Keratinocyte (primary cell): Measurements from ENCODE around the gene ITPR2. TPM values are rescaled to one million over a fixed set of nuclear protein-coding genes. Genes with fewer than 3 reads are reported as not detected.

Experiments
- DNase-seq: peaks from one replicate; pipeline ENCODE4 v3.0.0-alpha.2; 2011; ENCODE audit warnings: low read depth, missing footprints, low spot score
- FAIRE-seq: peaks from 2 replicates; lab custom pipeline; 2011; peaks lifted over from hg19 to GRCh38; lab: Jason Lieb, UNC
- H2AFZ ChIP-seq: 2 replicates; pipeline ENCODE4 v1.6.0; 2012; ENCODE audit warnings: low read length, control low read depth, inconsistent platforms; ENCODE audit not compliant: control insufficient read depth
- H3K27ac ChIP-seq: 2 replicates; pipeline ENCODE4 v1.5.1; 2011; ENCODE audit warnings: low read length; ENCODE audit not compliant: control insufficient read depth, insufficient read depth
- H3K27me3 ChIP-seq: 3 replicates; pipeline ENCODE4 v1.6.0; 2011; ENCODE audit warnings: low read length; ENCODE audit not compliant: control insufficient read depth, insufficient read depth; ENCODE audit errors: extremely low read depth
- H3K36me3 ChIP-seq, 2 experiments: 2 replicates in 1 of 2; 3 replicates in 1 of 2; pipeline ENCODE4 v1.5.1; 2011; ENCODE audit warnings: low read length in 2 of 2, mild to moderate bottlenecking in 1 of 2; ENCODE audit not compliant: control insufficient read depth in 2 of 2, insufficient read depth in 2 of 2; ENCODE audit errors: extremely low read depth in 1 of 2
- H3K4me1 ChIP-seq: 3 replicates; pipeline ENCODE4 v1.5.1; 2011; ENCODE audit warnings: low read length; ENCODE audit not compliant: control insufficient read depth, insufficient read depth; ENCODE audit errors: extremely low read depth
- H3K4me2 ChIP-seq: 3 replicates; pipeline ENCODE4 v1.6.0; 2011; ENCODE audit warnings: low read depth, low read length; ENCODE audit not compliant: control insufficient read depth, insufficient read depth; ENCODE audit errors: extremely low read depth
- H3K4me3 ChIP-seq, 3 experiments: fragments of 200-600 bp in 1 of 3; sonication (generic) in 1 of 3; 2 replicates in 2 of 3; 3 replicates in 1 of 3; pipeline ENCODE4 v1.5.1; 2011 to 2016; ENCODE audit warnings: low read length in 3 of 3, mild to moderate bottlenecking in 3 of 3, control low read depth in 2 of 3, inconsistent platforms in 1 of 3, low read depth in 1 of 3, mixed read lengths in 1 of 3, mixed run types in 1 of 3, moderate library complexity in 1 of 3; ENCODE audit not compliant: control insufficient read depth in 2 of 3, insufficient read depth in 2 of 3; ENCODE audit errors: extremely low read depth in 1 of 3
- H3K79me2 ChIP-seq: 2 replicates; pipeline ENCODE4 v1.6.0; 2012; ENCODE audit warnings: low read length; ENCODE audit not compliant: control insufficient read depth, insufficient read depth
- H3K9ac ChIP-seq: 3 replicates; pipeline ENCODE4 v1.6.0; 2011; ENCODE audit warnings: low read length; ENCODE audit not compliant: control insufficient read depth, insufficient read depth; ENCODE audit errors: extremely low read depth
- H3K9me1 ChIP-seq: 3 replicates; pipeline ENCODE4 v1.6.0; 2011; ENCODE audit warnings: low read length; ENCODE audit not compliant: control insufficient read depth, insufficient read depth; ENCODE audit errors: extremely low read depth
- H3K9me3 ChIP-seq: 2 replicates; pipeline ENCODE4 v1.5.1; 2012; ENCODE audit warnings: low read depth, low read length; ENCODE audit not compliant: control insufficient read depth
- H4K20me1 ChIP-seq: 3 replicates; pipeline ENCODE4 v1.6.0; 2011; ENCODE audit warnings: low read length; ENCODE audit not compliant: control insufficient read depth, insufficient read depth; ENCODE audit errors: extremely low read depth
- CTCF ChIP-seq, 3 experiments: IDR thresholded peaks in 1 of 3; conservative IDR thresholded peaks in 1 of 3; optimal IDR thresholded peaks in 1 of 3; 2 replicates in 2 of 3; 3 replicates in 1 of 3; pipeline versions ENCODE3 to v1.5.1; 2011; ENCODE audit warnings: low read length in 3 of 3, mild to moderate bottlenecking in 3 of 3, moderate library complexity in 2 of 3, control low read depth in 1 of 3, inconsistent platforms in 1 of 3; ENCODE audit not compliant: insufficient read depth in 2 of 3; ENCODE audit errors: extremely low read depth in 1 of 3
- EZH2 ChIP-seq: IDR thresholded peaks from one replicate; pipeline ENCODE4 v1.6.1; 2012; ENCODE audit warnings: inconsistent platforms, mild to moderate bottlenecking, low read length, moderate library complexity
- dilution Hi-C: fragments of 300-500 bp; cut with MboI; formaldehyde crosslinking; loops from one replicate; pipeline ENCODE4 v1.7.0; 2020; ENCODE audit warnings: low sequenced_read_pairs; ENCODE audit not compliant: extremely low pct_ligation_motif_present
- polyA plus RNA-seq, 5 experiments: library from polyadenylated mRNA; depleted of rRNA in 3 of 5; stranded (reverse) in 3 of 5; stranded (forward) in 1 of 5; unstranded in 1 of 5; fragments of >200 nt; gene quantifications; 1 replicate in 1 of 5; 2 replicates in 3 of 5; 3 replicates in 1 of 5; pipeline versions ENCODE4 v1.2.1 to v1.2.3, GENCODE V29; 2011 to 2012; ENCODE audit warnings: missing spikeins in 2 of 5, low read depth in 1 of 5, low replicate concordance in 1 of 5

Gene ITPR2
- polyA plus RNA-seq, 1 donor (not counting 4 experiments of a cell fraction or from before 2014, with no cell fraction given), result 7.6 TPM

- H3K4me3 ChIP-seq, result no peak overlapping the region
- DNase-seq (no peak), FAIRE-seq (no peak)
- TF ChIP-seq EZH2 (no peak), CTCF (optimal IDR thresholded peaks at IDR 0.05 in 1 of 3, IDR thresholded peaks at IDR 0.05 in 1 of 3, conservative IDR thresholded peaks at IDR 0.05 in 1 of 3; ENCODE audit: extremely low read depth in 1 of 3, insufficient read depth in 2 of 3, low read length in 3 of 3) (no peak)
- no peak overlapping the region for H3K9ac ChIP-seq
- no peak overlapping the region for H3K4me2 ChIP-seq
- no peaks in the 10 kb centered on the region for H3K36me3 ChIP-seq
- no peaks in the 10 kb centered on the region for H4K20me1 ChIP-seq
- H3K79me2 ChIP-seq, result peaks cover 16% of the 10 kb centered on the region
- no peaks in the 10 kb centered on the region for H3K27me3 ChIP-seq
- H3K9me1 ChIP-seq, result peaks cover 2% of the 10 kb centered on the region
- H3K9me3 ChIP-seq, result no peaks in the 10 kb centered on the region
- dilution Hi-C loops, result no loop called here
- H2AFZ ChIP-seq, result no peak overlapping the region
- H3K27ac ChIP-seq, result no peak overlapping the region
- H3K4me1 ChIP-seq, result peaks cover 26% of the 10 kb centered on the region
These were observed 11.0 kb downstream of the ITPR2 start for GRCh38 chr12:26822026-26822425.

- H3K9me1 ChIP-seq, result peaks cover 2% of the 10 kb centered on the region
- no peak for DNase-seq
- no peak overlapping the region for H3K9ac ChIP-seq
- peak overlapping the region; percentile 17 for H3K4me2 ChIP-seq
- no peak overlapping the region for H3K4me3 ChIP-seq
- TF ChIP-seq EZH2, result no peak
- no peaks in the 10 kb centered on the region for H3K27me3 ChIP-seq
- FAIRE-seq, result no peak
- H3K9me3 ChIP-seq, result no peaks in the 10 kb centered on the region
- dilution Hi-C loops, result no loop called here
- peaks cover 26% of the 10 kb centered on the region for H3K4me1 ChIP-seq
- no peaks in the 10 kb centered on the region for H3K36me3 ChIP-seq
- peaks cover 12% of the 10 kb centered on the region for H3K79me2 ChIP-seq
- H3K27ac ChIP-seq, result no peak overlapping the region
- H4K20me1 ChIP-seq, result no peaks in the 10 kb centered on the region
- H2AFZ ChIP-seq, result no peak overlapping the region
These were observed 11.7 kb downstream of the ITPR2 start for GRCh38 chr12:26821212-26821701.

GRCh38 chr12:26818636-26819035 lies 14.4 kb downstream of the ITPR2 start:
- DNase-seq, result no peak
- no peaks in the 10 kb centered on the region for H3K9me3 ChIP-seq
- peaks cover 2% of the 10 kb centered on the region for H3K9me1 ChIP-seq
- H3K36me3 ChIP-seq, result no peaks in the 10 kb centered on the region
- no peak for FAIRE-seq
- dilution Hi-C loops, result no loop called here
- H3K4me1 ChIP-seq, result peaks cover 26% of the 10 kb centered on the region
- no peak overlapping the region for H3K4me3 ChIP-seq
- no peak overlapping the region for H3K4me2 ChIP-seq
- no peak overlapping the region for H3K9ac ChIP-seq
- H4K20me1 ChIP-seq, result no peaks in the 10 kb centered on the region
- no peak overlapping the region for H3K27ac ChIP-seq
- H3K79me2 ChIP-seq, result peaks cover 9% of the 10 kb centered on the region
- no peak for TF ChIP-seq CTCF (optimal IDR thresholded peaks at IDR 0.05 in 1 of 3, IDR thresholded peaks at IDR 0.05 in 1 of 3, conservative IDR thresholded peaks at IDR 0.05 in 1 of 3; ENCODE audit: extremely low read depth in 1 of 3, insufficient read depth in 2 of 3, low read length in 3 of 3)
- no peak for TF ChIP-seq EZH2
- H3K27me3 ChIP-seq, result no peaks in the 10 kb centered on the region
- H2AFZ ChIP-seq, result no peak overlapping the region
